K562 (cell line): ENCODE results near the gene VWA7. TPM values are rescaled to one million over a fixed set of nuclear protein-coding genes. Genes with fewer than 3 reads are reported as not detected.

Experiments
- ATF6 ChIP-seq: sonication (generic); formaldehyde crosslinking; IDR thresholded peaks from 2 replicates; pipeline ENCODE4 v1.4.0; 2020; ENCODE audit warnings: mild to moderate bottlenecking, missing genetic modification reagents
- BDP1 ChIP-seq: IDR thresholded peaks from 3 replicates; pipeline ENCODE4 v1.6.1; 2011; ENCODE audit not compliant: insufficient read length, insufficient read depth
- CBFB ChIP-seq: sonication (generic); formaldehyde crosslinking; IDR thresholded peaks from 2 replicates; pipeline ENCODE4 v1.4.0; 2020; ENCODE audit warnings: mild to moderate bottlenecking, missing genetic modification reagents
- CBX8 ChIP-seq: fragments of 200-600 bp; sonication (generic); IDR thresholded peaks from 2 replicates; pipeline ENCODE4 v1.6.1; 2012; ENCODE audit warnings: borderline replicate concordance, mixed run types, low read depth, mild to moderate bottlenecking, moderate library complexity, mixed read lengths, low read length, control low read depth, inconsistent platforms; ENCODE audit not compliant: poor library complexity, severe bottlenecking; ENCODE audit errors: extremely low read depth
- E2F6 ChIP-seq, 2 experiments: IDR thresholded peaks; 2 replicates each; pipeline ENCODE4 v1.6.1; 2011; ENCODE audit warnings: borderline replicate concordance in 1 of 2, control low read depth in 1 of 2, low read depth in 1 of 2, low read length in 1 of 2, mild to moderate bottlenecking in 1 of 2, mixed read lengths in 1 of 2, moderate library complexity in 1 of 2; ENCODE audit not compliant: insufficient read depth in 1 of 2, insufficient read length in 1 of 2, poor library complexity in 1 of 2, severe bottlenecking in 1 of 2; ENCODE audit errors: extremely low read depth in 1 of 2
- ELF1 ChIP-seq: fragments of 200-800 bp; sonication (Bioruptor generic); IDR thresholded peaks from 2 replicates; pipeline ENCODE4 v1.6.1; 2016; ENCODE audit warnings: missing genetic modification characterization, missing compliant biosample characterization
- FOSL1 ChIP-seq: fragments of 200-800 bp; sonication (Bioruptor generic); conservative IDR thresholded peaks from 2 replicates; pipeline ENCODE4 v1.6.1; 2016; ENCODE audit warnings: missing genetic modification characterization, missing compliant biosample characterization
- HIVEP1 ChIP-seq: fragments of 250-450 bp; sonication (Bioruptor Pico); IDR thresholded peaks from 2 replicates; pipeline ENCODE4 v1.4.0; 2020; ENCODE audit warnings: mild to moderate bottlenecking
- JUN ChIP-seq, 2 experiments: sonication (generic) in 1 of 2; formaldehyde crosslinking in 1 of 2; IDR thresholded peaks; 2 replicates each; pipeline versions ENCODE4 v1.6.1 to v1.8.0; 2012 to 2022; ENCODE audit warnings: borderline replicate concordance in 2 of 2, mild to moderate bottlenecking in 2 of 2, improper control_type of control experiment in 1 of 2, low read depth in 1 of 2, low read length in 1 of 2, missing genetic modification reagents in 1 of 2
- KHSRP ChIP-seq: fragments of 450-650 bp; IDR thresholded peaks from 2 replicates; pipeline ENCODE4 v1.6.1; 2017
- PHF20 ChIP-seq: fragments of 450-650 bp; IDR thresholded peaks from 2 replicates; pipeline ENCODE4 v1.6.1; 2018; ENCODE audit not compliant: partially characterized antibody
- PYGO2 ChIP-seq: fragments of 450-650 bp; IDR thresholded peaks from 2 replicates; pipeline ENCODE4 v1.6.1; 2016; ENCODE audit warnings: mild to moderate bottlenecking, missing genetic modification characterization, moderate library complexity, missing compliant biosample characterization
- SNRNP70 ChIP-seq: fragments of 200-400 bp; formaldehyde crosslinking; optimal IDR thresholded peaks from 2 replicates; pipeline ENCODE3; 2017; ENCODE audit warnings: low read depth, low read length
- TRIM28 ChIP-seq: fragments of 450-650 bp; IDR thresholded peaks from 2 replicates; pipeline ENCODE4 v1.6.1; 2017
- U2AF2 ChIP-seq: fragments of 200-400 bp; formaldehyde crosslinking; optimal IDR thresholded peaks from 2 replicates; pipeline ENCODE3; 2017; ENCODE audit warnings: low read depth, mild to moderate bottlenecking, low read length
- USF1 ChIP-seq: sonication (generic); formaldehyde crosslinking; IDR thresholded peaks from 2 replicates; pipeline ENCODE4 v1.9.0; 2022; ENCODE audit warnings: mild to moderate bottlenecking, missing genetic modification reagents
- YY1 ChIP-seq, 3 experiments: IDR thresholded peaks; 2 replicates each; pipeline ENCODE4 v1.6.1; 2011; ENCODE audit warnings: low read length in 2 of 3, mild to moderate bottlenecking in 2 of 3, moderate library complexity in 2 of 3, borderline replicate concordance in 1 of 3, control low read depth in 1 of 3, low read depth in 1 of 3; ENCODE audit not compliant: insufficient read depth in 3 of 3, insufficient replicate concordance in 2 of 3, control insufficient read depth in 1 of 3, insufficient read length in 1 of 3; ENCODE audit errors: extremely low read depth in 1 of 3
- ZNF280A ChIP-seq: fragments of 450-650 bp; IDR thresholded peaks from 2 replicates; pipeline ENCODE4 v1.6.1; 2018; ENCODE audit warnings: mild to moderate bottlenecking, low read depth; ENCODE audit not compliant: partially characterized antibody
- ZNF696 ChIP-seq: fragments of 250-450 bp; sonication (Bioruptor Pico); conservative IDR thresholded peaks from 2 replicates; pipeline ENCODE4 v1.4.0; 2020; ENCODE audit warnings: mild to moderate bottlenecking, moderate library complexity
- polyA plus RNA-seq, 8 experiments: library from polyadenylated mRNA; depleted of rRNA in 4 of 8; stranded (reverse) in 5 of 8; unstranded in 3 of 8; fragments of >200 nt; fragmentation: Nextera tagmentation in 2 of 8; fragmentation: Illumina TruSeq in 1 of 8; extraction: Ambion mirVana in 2 of 8; extraction: Trizol in 1 of 8; gene quantifications; 2 replicates each; pipeline versions ENCODE4 v1.2.1 to v1.2.3, GENCODE V29; 2011 to 2014; ENCODE audit warnings: inconsistent platforms in 1 of 8, missing spikeins in 1 of 8
- total RNA-seq, 7 experiments: library from RNA; depleted of rRNA in 6 of 7; stranded (reverse); fragments of >200 nt in 6 of 7; fragmentation: Illumina TruSeq in 2 of 7; extraction: Trizol in 2 of 7; gene quantifications; 2 replicates each; pipeline versions ENCODE4 v1.2.1 to v1.2.3, GENCODE V29; 2011 to 2021; ENCODE audit warnings: low replicate concordance in 1 of 7

VWA7 gene
- total and polyA plus RNA-seq, 9 of the 15 experiments (the other 6 are each of a cell fraction or from before 2014, with no cell fraction given): 0.18 to 2.9 (median 0.95) TPM

GRCh38 chr6:31727034-31727716, 50.0 kb downstream of the VWA7 start (continued):
- no peak for TF ChIP-seq ZNF280A
- TF ChIP-seq SNRNP70: peak; percentile 27
- no peak for TF ChIP-seq BDP1
- TF ChIP-seq PHF20: no peak
- no peak for TF ChIP-seq ZNF696 (CRISPR knock-in tag)
- peak; percentile 48; the same call in 1 of the 2 replicates for TF ChIP-seq FOSL1 (tag)
- TF ChIP-seq ATF6 (CRISPR knock-in tag): no peak
- no peak for TF ChIP-seq U2AF2
- TF ChIP-seq CBX8: no peak
- TF ChIP-seq HIVEP1 (CRISPR knock-in tag): no peak
- TF ChIP-seq JUN (IDR thresholded peaks at IDR 0.05; ENCODE audit: borderline replicate concordance, low read depth, low read length): no peak
- TF ChIP-seq JUN (CRISPR knock-in tag; IDR thresholded peaks at IDR 0.05; ENCODE audit: borderline replicate concordance): no peak
- no peak for TF ChIP-seq CBFB (CRISPR knock-in tag)
- no peak for TF ChIP-seq USF1 (CRISPR knock-in tag)
- no peak for TF ChIP-seq PYGO2 (tag)
- no peak for TF ChIP-seq KHSRP
- no peak for TF ChIP-seq TRIM28
- no peak for TF ChIP-seq E2F6 (IDR thresholded peaks at IDR 0.05; ENCODE audit: borderline replicate concordance in 1 of 2, extremely low read depth in 1 of 2, insufficient read depth in 1 of 2, insufficient read length in 1 of 2, low read depth in 1 of 2, low read length in 1 of 2, poor library complexity in 1 of 2, severe bottlenecking in 1 of 2)
- peak in 1 of 3 experiments; percentile 48 for TF ChIP-seq YY1 (IDR thresholded peaks at IDR 0.05; ENCODE audit: borderline replicate concordance in 1 of 3, control insufficient read depth in 1 of 3, extremely low read depth in 1 of 3, insufficient read depth in 3 of 3, insufficient read length in 1 of 3, insufficient replicate concordance in 2 of 3, low read depth in 1 of 3, low read length in 2 of 3)
- no peak for TF ChIP-seq ELF1 (tag)
